NCI-H1092 treated with DMSO at 0.1 percent for 48 hours (cell line): ENCODE data around the gene PHACTR3.
"Not testable (repeated sequence)": the region's sequence is repeated elsewhere in the genome, so short reads cannot be mapped to it uniquely, and the experiment has no call there.

ENCODE experiments used
- DNase-seq: peaks from one replicate; lab custom pipeline; 2025; lab: John Stamatoyannopoulos, UW

Gene PHACTR3

DNA sequence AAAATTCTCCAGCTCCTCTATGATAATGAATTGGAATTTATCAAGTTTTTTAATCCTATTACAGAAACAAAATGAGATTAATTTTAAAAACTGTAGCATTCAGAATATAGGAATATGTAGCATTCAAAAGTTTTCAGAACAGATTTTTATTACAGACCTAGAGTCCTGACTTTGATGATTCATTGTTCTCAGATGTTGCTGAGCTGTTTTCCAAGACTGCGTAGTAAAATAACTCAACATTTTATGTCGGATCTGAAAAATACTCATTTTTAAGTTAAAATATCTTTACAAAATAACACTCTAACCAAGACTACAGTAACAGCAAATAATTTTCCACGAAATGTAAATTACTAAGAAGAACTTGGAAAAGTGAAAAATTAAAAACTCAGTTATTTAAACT, 262.0 kb downstream of the PHACTR3 start:
- DNase-seq, result no peak

DNA sequence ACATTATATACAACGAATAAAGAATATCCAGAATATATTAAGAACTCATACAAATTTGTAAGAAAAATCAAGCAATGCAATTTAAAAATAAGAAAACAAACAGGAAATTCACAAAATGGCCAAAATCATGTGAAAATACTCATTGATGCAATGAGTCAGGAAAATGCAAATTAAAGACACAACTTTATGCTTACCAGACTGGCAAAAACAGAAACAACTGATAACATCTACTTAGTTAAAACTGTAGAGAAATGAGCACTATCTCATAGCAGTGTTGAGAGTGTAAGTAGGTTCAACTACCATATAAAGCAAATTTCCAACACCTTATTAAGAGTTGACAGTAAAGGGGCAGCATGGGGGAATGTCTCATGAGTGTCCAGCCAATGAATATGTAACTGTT, 266.8 kb downstream of the PHACTR3 start:
- DNase-seq, result no peak

DNA sequence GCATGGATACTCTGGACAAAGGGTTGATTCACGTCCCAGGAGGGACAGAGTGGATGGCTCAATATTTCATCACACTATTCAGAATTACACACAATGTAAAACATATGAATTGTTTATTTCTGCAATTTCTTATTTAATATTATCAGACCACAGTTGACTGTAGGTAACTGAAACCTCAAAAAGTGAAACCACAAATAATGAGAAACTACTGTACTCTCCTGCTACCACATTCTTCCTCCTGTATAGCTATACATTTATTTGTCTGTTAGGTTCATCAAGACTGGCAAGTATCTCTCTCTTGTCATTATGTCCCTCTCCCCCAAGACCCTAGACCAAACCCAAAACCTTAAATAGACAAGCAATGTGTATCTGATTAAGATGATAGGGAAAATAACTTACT, 269.1 kb downstream of the PHACTR3 start:
- DNase-seq, result no peak

DNA sequence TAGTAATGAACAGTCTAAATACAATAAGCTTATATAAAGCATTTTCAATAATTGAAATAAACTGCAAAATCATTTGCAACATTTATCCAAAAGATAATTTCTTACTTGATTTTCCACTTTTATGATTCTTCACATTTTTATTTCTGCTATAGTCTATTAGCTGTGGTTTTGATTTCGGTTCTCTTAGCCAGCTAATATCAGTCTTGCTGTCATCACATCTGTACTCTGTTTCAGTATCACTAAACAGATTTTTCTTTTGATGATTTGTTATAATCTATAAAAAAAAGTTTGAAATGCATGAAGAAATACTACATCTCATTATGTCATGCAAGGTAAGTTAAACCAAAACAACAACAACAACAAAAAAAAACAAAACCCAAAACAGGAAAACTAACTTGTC, 275.9 kb downstream of the PHACTR3 start:
- DNase-seq, result no peak

DNA sequence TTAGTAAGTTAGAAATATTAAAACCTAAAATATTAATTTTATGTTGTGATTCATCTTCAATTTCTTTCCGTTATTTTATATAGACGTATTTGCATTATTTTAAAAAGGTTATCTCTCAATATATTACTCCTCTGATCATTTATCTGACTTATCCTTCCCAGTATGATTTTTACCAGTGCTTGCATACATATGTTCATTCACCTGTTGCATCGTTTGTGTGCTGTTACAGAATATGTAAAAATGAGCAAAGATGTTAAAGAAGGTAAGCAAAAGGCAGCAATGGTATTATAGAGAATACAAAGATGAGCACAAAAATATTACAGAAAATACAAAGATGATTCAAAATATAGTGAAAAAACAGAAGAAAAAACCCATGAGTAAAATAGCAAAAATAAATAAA, 280.2 kb downstream of the PHACTR3 start:
- DNase-seq, result no peak

DNA sequence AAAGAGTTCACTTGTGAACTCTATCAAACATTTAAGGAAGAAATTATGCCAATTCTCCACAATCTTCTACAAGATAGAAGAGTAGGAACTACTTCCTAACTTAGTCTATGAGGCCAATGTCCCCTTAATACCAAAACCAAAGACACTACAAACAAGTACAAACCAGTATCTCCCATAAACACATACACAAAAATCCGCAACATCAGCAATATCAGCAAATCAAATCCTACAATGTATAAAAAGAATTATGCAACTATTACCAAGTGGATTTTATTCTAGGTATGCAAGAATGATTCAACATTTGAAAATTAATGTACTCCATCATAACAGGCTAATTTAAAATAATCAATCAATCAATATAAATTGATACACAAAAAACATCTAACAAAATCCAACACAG, 283.7 kb downstream of the PHACTR3 start:
- DNase-seq, result no peak

DNA sequence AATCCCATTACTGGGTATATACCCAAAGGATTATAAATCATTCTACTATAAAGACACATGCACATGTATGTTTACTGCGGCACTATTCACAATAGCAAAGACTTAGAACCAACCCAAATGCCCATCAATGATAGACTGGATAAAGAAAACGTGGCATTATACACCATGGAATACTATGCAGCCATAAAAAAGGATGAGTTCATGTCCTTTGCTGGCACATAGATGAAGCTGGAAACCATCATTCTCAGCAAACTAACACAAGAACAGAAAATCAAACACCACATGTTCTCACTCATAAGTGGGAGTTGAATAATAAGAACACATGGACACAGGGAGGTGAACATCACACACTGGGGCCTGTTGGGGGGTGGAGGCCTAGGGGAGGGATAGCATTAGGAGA, 285.7 kb downstream of the PHACTR3 start:
- DNase-seq, result not testable (repeated sequence)

DNA sequence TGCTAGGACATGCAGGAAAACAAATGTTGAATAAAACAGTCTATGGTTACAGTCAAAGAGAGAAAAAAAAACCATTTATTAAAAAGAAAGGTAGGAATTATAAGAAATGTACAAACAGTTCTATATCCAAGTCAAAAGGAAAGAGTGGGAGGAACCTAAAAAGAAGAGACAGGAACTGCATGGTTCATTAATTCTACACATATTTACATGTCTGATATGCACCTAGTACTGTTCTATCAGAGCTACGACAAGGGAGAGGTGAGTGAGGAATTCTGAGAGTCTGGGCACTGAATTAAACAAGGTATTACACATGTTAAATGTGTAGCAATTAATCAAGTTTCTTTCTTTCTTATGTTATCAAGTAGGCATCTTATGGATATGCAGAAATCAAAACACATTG, 287.2 kb downstream of the PHACTR3 start:
- DNase-seq, result no peak

DNA sequence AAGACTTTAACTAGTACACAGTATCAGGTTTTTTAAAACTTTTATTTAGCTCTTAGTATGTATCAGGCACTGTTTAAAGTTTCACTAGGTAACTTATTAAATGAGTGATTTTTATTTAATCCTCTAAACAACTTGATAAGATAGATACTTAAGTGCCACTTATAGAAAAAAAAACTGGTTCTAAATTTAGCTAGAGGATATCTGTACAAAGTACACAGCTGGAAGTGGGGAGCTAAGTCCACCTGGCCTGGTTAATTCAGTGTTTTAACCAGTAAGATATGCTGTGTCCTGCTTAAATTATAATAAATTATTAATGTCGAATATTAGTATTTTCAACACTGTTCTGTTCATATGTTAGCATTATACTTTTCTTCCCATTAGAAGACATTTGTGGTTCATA, 291.6 kb downstream of the PHACTR3 start:
- no peak for DNase-seq
